HG02840 (cell line): ENCODE measurements around the gene DCTN3.

ENCODE experiments used
- ATAC-seq: cut with Tn5 transposase; IDR thresholded peaks from one replicate; pipeline ENCODE4 v1.9.1; 2021; ENCODE audit warnings: mild to moderate bottlenecking, moderate library complexity, moderate number of reproducible peaks; ENCODE audit not compliant: unreplicated experiment, low FRiP score

The DCTN3 gene

DNA sequence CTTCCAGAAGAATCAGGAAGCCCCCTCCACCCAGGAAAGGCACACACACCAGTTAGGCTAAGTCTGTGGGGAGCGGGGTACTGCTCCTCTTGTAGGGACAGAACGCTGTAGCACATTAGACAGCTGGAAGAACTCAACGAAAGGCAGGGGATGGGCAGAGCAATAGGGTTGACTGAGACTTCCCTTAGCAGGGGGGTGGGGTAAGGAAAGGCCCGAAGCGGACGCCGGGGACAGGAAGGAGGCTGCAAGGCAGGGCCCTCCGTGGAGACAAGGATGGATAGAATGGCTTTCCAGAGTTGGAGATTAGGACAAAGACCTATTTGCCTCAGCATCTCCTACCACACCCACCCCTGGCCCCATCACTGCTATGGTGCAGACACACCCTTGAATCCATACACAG, 45.1 kb downstream of the DCTN3 start:
- ATAC-seq = no peak

DNA sequence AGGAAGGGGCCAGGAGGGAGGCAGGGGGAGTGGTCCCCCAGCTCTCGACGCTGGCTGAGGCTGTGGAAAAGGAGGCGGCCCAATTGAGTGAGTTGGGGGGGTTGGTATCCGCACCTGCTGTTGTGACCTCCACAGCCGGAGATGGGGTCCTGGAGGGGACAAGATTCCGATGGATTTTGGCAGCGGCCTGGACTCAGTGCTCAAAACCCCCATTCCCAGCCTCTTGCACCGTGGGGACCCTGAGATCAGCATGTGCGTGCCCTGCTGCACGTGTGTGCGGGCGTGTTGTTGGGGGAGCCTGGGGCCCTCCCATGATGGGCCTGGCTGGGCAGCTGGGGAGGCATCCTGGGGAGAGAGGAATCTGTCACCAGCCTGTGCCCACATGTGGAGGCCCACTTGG, 45.7 kb downstream of the DCTN3 start:
- no peak for ATAC-seq

GRCh38 chr9:34573599-34574325, 46.5 kb downstream of the DCTN3 start:
- ATAC-seq = no peak

- ATAC-seq = no peak
Observed at GRCh38 chr9:34572628-34573027, 47.7 kb downstream of the DCTN3 start.

- ATAC-seq = no peak
Observed at GRCh38 chr9:34572092-34572491, 48.2 kb downstream of the DCTN3 start.

DNA sequence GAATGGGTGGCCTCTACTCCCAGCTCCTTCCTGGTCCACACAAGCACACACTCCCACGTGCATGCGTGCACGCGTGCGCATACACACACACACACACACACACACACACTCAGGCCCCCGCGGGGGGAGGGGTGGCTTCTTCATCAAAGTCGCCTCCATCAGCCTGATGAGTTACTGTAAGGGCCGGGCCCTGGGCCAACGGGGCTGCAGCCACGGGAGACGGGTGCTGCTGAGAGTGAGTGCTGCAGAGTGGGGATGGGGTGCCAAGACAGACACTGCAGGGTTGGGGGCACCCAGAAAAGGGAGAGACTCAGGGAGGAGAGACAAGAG, 48.8 kb downstream of the DCTN3 start:
- no peak for ATAC-seq

DNA sequence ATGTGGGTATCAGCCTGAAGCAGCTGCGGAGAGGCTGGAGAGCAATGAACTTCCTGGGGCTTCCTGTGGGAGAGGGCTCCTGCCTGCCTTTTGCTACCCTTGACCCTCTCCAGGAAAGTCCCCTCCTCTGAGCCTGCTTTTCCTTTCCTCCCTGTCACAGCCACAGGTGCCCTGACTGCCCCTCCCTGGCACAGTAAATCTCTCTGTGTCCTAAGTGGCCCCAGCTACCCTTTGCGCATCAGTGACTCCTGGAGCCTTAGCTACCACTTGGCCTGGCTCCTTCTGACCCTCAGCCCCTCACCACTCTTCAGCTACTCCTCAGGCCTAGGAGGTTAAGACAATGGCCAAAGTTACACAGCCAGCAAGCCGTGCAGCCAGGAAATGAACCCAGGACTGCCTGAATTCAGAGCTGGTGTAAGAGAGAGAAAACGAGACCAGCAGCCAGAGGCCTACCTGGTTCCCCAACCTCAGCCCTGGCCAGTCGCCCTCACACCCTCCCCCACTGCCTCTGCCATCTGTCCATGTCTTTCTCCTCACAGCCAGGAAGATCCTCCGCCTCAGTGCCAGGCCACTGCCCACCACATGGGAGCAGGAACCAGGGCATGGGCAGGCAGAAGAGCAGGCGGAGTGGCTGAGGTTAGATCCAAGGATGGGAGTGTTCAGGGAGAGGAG, 49.4 kb downstream of the DCTN3 start:
- no peak for ATAC-seq

- ATAC-seq = no peak
Observed at GRCh38 chr9:34570376-34570775, 49.9 kb downstream of the DCTN3 start.

DNA sequence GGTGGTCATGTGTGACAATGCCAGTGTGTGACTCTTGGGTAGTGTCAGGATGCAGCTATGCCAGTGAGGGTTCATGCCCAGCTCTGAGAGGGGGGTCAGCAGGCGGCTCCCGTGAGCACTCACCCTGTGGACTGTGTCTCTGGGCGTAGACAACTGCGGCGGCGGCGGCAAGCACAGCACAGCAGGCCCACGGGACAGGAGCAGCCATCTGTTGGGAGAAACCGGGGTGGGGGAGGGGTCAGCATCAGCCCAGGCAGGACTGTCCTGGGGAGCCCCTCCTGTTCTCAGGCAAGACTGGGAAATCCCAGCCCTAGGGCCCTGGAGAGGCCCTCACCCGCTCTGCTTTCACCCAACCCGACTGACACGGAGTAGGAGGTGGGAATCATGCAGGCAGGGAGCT, 51.5 kb downstream of the DCTN3 start:
- no peak for ATAC-seq

DNA sequence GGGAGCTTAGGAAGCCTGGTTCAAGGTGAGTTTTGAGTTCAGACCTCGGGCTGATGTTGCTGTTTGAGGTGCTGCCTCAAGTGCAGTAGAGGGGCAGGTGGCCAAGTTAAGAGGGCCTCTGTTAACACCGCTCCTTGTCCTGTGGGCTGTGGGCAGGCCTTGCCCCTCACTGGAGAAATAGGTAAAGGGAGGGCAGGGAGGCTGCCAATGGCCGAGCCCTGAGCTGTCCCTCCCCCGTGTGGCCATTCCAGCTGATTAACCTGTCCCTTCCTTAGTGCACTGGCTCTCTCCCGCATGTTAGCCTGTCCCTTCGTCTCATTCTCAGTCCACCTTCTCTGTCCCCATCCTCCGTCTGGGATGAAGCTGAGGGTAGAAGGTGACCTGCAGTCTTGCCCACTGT, 52.2 kb downstream of the DCTN3 start:
- ATAC-seq = no peak

GRCh38 chr9:34566972-34567371, 53.3 kb downstream of the DCTN3 start:
- no peak for ATAC-seq

- ATAC-seq = no peak
Observed at GRCh38 chr9:34566322-34566721, 54.0 kb downstream of the DCTN3 start.

DNA sequence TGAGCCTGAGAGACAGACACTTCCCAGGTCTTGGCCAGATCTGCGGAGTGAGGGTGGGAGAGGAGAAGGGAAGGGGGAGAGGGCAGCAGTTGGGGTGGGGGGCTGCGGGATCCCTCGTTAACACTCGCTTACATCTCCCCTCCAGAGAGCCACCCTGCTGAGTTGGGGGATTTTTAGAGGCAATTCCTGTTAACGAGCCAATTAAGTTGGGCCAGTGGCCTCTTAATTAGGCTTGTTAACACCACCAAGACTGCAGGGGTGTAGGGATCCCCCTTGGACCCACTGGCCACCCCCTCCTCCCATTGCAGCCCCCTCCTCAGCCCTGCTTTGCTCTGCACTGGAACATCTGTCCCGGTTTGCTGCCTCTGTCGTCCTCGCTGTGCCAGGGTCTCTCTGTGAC, 54.4 kb downstream of the DCTN3 start:
- ATAC-seq = no peak

GRCh38 chr9:34564617-34565016, 55.7 kb downstream of the DCTN3 start:
- no peak for ATAC-seq
